ENCODE measurements around the gene PFN3.
"Not testable (repeated sequence)": the region's sequence is repeated elsewhere in the genome, so short reads cannot be mapped to it uniquely, and the experiment has no call there.

The PFN3 gene

GRCh38 chr5:177388521-177389052 lies 11.9 kb downstream of the PFN3 start:
- H3K27me3 ChIP-seq (ENCODE audit: low read depth), result peaks cover 8% of the 10 kb centered on the region; the same call in 1 of the 2 replicates
- in situ Hi-C loops (cut with MboI; ENCODE audit: low sequenced_read_pairs), result no loop called here
- no peaks in the 10 kb centered on the region for H3K4me1 ChIP-seq
- H3K4me3 ChIP-seq, result no peak overlapping the region
- DNase-seq (ENCODE audit: low spot score in 2 of 2), result no peak
- no peaks in the 10 kb centered on the region for H3K9me3 ChIP-seq
- H3K36me3 ChIP-seq (replicated peaks), result no peaks in the 10 kb centered on the region

GRCh38 chr5:177387405-177387804 lies 13.1 kb downstream of the PFN3 start:
- peaks cover 10% of the 10 kb centered on the region; the same call in 1 of the 2 replicates for H3K27me3 ChIP-seq (ENCODE audit: low read depth)
- in situ Hi-C loops (cut with MboI; ENCODE audit: low sequenced_read_pairs), result no loop called here
- H3K36me3 ChIP-seq (replicated peaks), result no peaks in the 10 kb centered on the region
- no peak for DNase-seq (ENCODE audit: low spot score in 2 of 2)
- no peaks in the 10 kb centered on the region for H3K9me3 ChIP-seq
- no peaks in the 10 kb centered on the region for H3K4me1 ChIP-seq
- no peak overlapping the region for H3K4me3 ChIP-seq

- H3K27me3 ChIP-seq (ENCODE audit: low read depth), result peaks cover 10% of the 10 kb centered on the region; the same call in 1 of the 2 replicates
- no peak overlapping the region for H3K4me3 ChIP-seq
- in situ Hi-C loops (cut with MboI; ENCODE audit: low sequenced_read_pairs), result no loop called here
- no peaks in the 10 kb centered on the region for H3K36me3 ChIP-seq (replicated peaks)
- no peaks in the 10 kb centered on the region for H3K4me1 ChIP-seq
- H3K9me3 ChIP-seq, result no peaks in the 10 kb centered on the region
- DNase-seq (ENCODE audit: low spot score in 2 of 2), result no peak
Measured at GRCh38 chr5:177386542-177386941, 13.9 kb downstream of the PFN3 start.

GRCh38 chr5:177385720-177386119 lies 14.7 kb downstream of the PFN3 start:
- DNase-seq (ENCODE audit: low spot score in 2 of 2), result no peak
- H3K9me3 ChIP-seq, result no peaks in the 10 kb centered on the region
- no peaks in the 10 kb centered on the region for H3K36me3 ChIP-seq (replicated peaks)
- no peaks in the 10 kb centered on the region for H3K4me1 ChIP-seq
- no peak overlapping the region for H3K4me3 ChIP-seq
- peaks cover 10% of the 10 kb centered on the region; the same call in 1 of the 2 replicates for H3K27me3 ChIP-seq (ENCODE audit: low read depth)
- in situ Hi-C loops (cut with MboI; ENCODE audit: low sequenced_read_pairs), result no loop called here

- no peak for DNase-seq (ENCODE audit: low spot score in 2 of 2)
- in situ Hi-C loops (cut with MboI; ENCODE audit: low sequenced_read_pairs), result no loop called here
- no peak within 1 kb of the TSS for H3K4me3 ChIP-seq
Measured at GRCh38 chr5:177384134-177384533, 16.3 kb downstream of the PFN3 start, which contains the start of gene SLC34A1. TSS of gene SLC34A1 (plus strand) at chr5:177384434. CDS start at chr5:177385742, 1,308 bp downstream.

GRCh38 chr5:177383181-177383580 lies 17.3 kb downstream of the PFN3 start:
- Histone ChIP-seq H3K4me3 (no peak overlapping the region), H3K4me1 (no peaks in the 10 kb centered on the region), H3K36me3 (replicated peaks) (no peaks in the 10 kb centered on the region), H3K9me3 (no peaks in the 10 kb centered on the region), H3K27me3 (ENCODE audit: low read depth) (peaks cover 10% of the 10 kb centered on the region; the same call in 1 of the 2 replicates)
- in situ Hi-C loops (cut with MboI; ENCODE audit: low sequenced_read_pairs), result no loop called here
- DNase-seq (ENCODE audit: low spot score in 2 of 2), result no peak

More at GRCh38 chr5:177384134-177384533, 16.3 kb downstream of the PFN3 start, which contains the start of gene SLC34A1:
- no peaks in the 10 kb centered on the region for H3K36me3 ChIP-seq (replicated peaks)
- peaks cover 10% of the 10 kb centered on the region; the same call in 1 of the 2 replicates for H3K27me3 ChIP-seq (ENCODE audit: low read depth)
- no peaks in the 10 kb centered on the region for H3K4me1 ChIP-seq
- H3K9me3 ChIP-seq, result no peaks in the 10 kb centered on the region

GRCh38 chr5:177382423-177383029 lies 17.9 kb downstream of the PFN3 start:
- Histone ChIP-seq H3K36me3 (replicated peaks) (no peaks in the 10 kb centered on the region), H3K4me3 (no peak overlapping the region), H3K4me1 (no peaks in the 10 kb centered on the region), H3K9me3 (no peaks in the 10 kb centered on the region), H3K27me3 (ENCODE audit: low read depth) (peaks cover 10% of the 10 kb centered on the region; the same call in 1 of the 2 replicates)
- DNase-seq (ENCODE audit: low spot score in 2 of 2), result peak in 1 of 2 experiments; percentile 29
- in situ Hi-C loops (cut with MboI; ENCODE audit: low sequenced_read_pairs), result no loop called here

GRCh38 chr5:177380805-177381126 lies 19.7 kb downstream of the PFN3 start:
- H3K4me1 ChIP-seq, result no peaks in the 10 kb centered on the region
- in situ Hi-C loops (cut with MboI; ENCODE audit: low sequenced_read_pairs), result no loop called here

GRCh38 chr5:177378884-177379883 lies 21.3 kb downstream of the PFN3 start:
- Histone ChIP-seq H3K9me3 (no peaks in the 10 kb centered on the region), H3K27me3 (ENCODE audit: low read depth) (peaks cover 2% of the 10 kb centered on the region; the same call in 1 of the 2 replicates), H3K4me3 (no peak overlapping the region), H3K4me1 (no peaks in the 10 kb centered on the region), H3K36me3 (replicated peaks) (no peaks in the 10 kb centered on the region)
- no peak for DNase-seq (ENCODE audit: low spot score in 2 of 2)
- in situ Hi-C loops (cut with MboI; ENCODE audit: low sequenced_read_pairs), result no loop called here

More at GRCh38 chr5:177380805-177381126, 19.7 kb downstream of the PFN3 start:
- Histone ChIP-seq H3K9me3 (no peaks in the 10 kb centered on the region), H3K27me3 (ENCODE audit: low read depth) (peaks cover 10% of the 10 kb centered on the region; the same call in 1 of the 2 replicates), H3K36me3 (replicated peaks) (no peaks in the 10 kb centered on the region), H3K4me3 (no peak overlapping the region)
- DNase-seq (ENCODE audit: low spot score in 2 of 2), result no peak

GRCh38 chr5:177377851-177378776 lies 22.3 kb downstream of the PFN3 start:
- H3K4me3 ChIP-seq, result no peak overlapping the region
- DNase-seq (ENCODE audit: low spot score in 2 of 2), result no peak

GRCh38 chr5:177376107-177376506 lies 24.4 kb downstream of the PFN3 start:
- no peaks in the 10 kb centered on the region for H3K9me3 ChIP-seq
- no peaks in the 10 kb centered on the region; the same call in 1 of the 2 replicates for H3K4me1 ChIP-seq
- H3K27me3 ChIP-seq (ENCODE audit: low read depth), result no peaks in the 10 kb centered on the region
- no peak overlapping the region for H3K4me3 ChIP-seq
- H3K36me3 ChIP-seq (replicated peaks), result no peaks in the 10 kb centered on the region
- in situ Hi-C loops (cut with MboI; ENCODE audit: low sequenced_read_pairs), result no loop called here
- DNase-seq (ENCODE audit: low spot score in 2 of 2), result no peak

More at GRCh38 chr5:177377851-177378776, 22.3 kb downstream of the PFN3 start:
- in situ Hi-C loops (cut with MboI; ENCODE audit: low sequenced_read_pairs), result no loop called here
- Histone ChIP-seq H3K9me3 (no peaks in the 10 kb centered on the region), H3K36me3 (replicated peaks) (no peaks in the 10 kb centered on the region), H3K27me3 (ENCODE audit: low read depth) (peaks cover 2% of the 10 kb centered on the region; the same call in 1 of the 2 replicates), H3K4me1 (no peaks in the 10 kb centered on the region)

- H3K27me3 ChIP-seq (ENCODE audit: low read depth); H3K4me1 ChIP-seq; H3K4me3 ChIP-seq; DNase-seq (ENCODE audit: low spot score in 2 of 2); H3K36me3 ChIP-seq (replicated peaks); H3K9me3 ChIP-seq; in situ Hi-C loops (cut with MboI; ENCODE audit: low sequenced_read_pairs): not testable (repeated sequence)
Measured at GRCh38 chr5:177375516-177375915, 24.9 kb downstream of the PFN3 start.

- no peak for DNase-seq (ENCODE audit: low spot score in 2 of 2)
- in situ Hi-C loops (cut with MboI; ENCODE audit: low sequenced_read_pairs), result no loop called here
- Histone ChIP-seq H3K9me3 (no peaks in the 10 kb centered on the region), H3K4me3 (no peak overlapping the region), H3K27me3 (ENCODE audit: low read depth) (no peaks in the 10 kb centered on the region), H3K36me3 (replicated peaks) (no peaks in the 10 kb centered on the region), H3K4me1 (no peaks in the 10 kb centered on the region; the same call in 1 of the 2 replicates)
Measured at GRCh38 chr5:177374211-177374610, 26.2 kb downstream of the PFN3 start.
